HepG2 (cell line): ENCODE measurements around the gene EFNA2. TPM values are rescaled to one million over a fixed set of nuclear protein-coding genes. Genes with fewer than 3 reads are reported as not detected.

Source experiments
- CBFB ChIP-seq: sonication (generic); formaldehyde crosslinking; IDR thresholded peaks from 2 replicates; pipeline ENCODE4 v1.4.0; 2020; ENCODE audit warnings: missing genetic modification reagents
- EP300 ChIP-seq, 3 experiments: sonication (generic) in 1 of 3; formaldehyde crosslinking in 1 of 3; IDR thresholded peaks; 2 replicates each; pipeline versions ENCODE4 v1.5.1 to v1.6.1; 2011 to 2020; ENCODE audit warnings: low read depth in 2 of 3, low read length in 2 of 3, borderline replicate concordance in 1 of 3, improper control_type of control experiment in 1 of 3, mild to moderate bottlenecking in 1 of 3, missing genetic modification reagents in 1 of 3, moderate library complexity in 1 of 3
- HDAC1 ChIP-seq: sonication (generic); formaldehyde crosslinking; IDR thresholded peaks from 2 replicates; pipeline ENCODE4 v1.5.1; 2020; ENCODE audit warnings: mild to moderate bottlenecking, missing genetic modification reagents
- HOXA3 ChIP-seq: sonication (generic); formaldehyde crosslinking; IDR thresholded peaks from 2 replicates; pipeline ENCODE4 v1.5.0; 2020; ENCODE audit warnings: missing genetic modification reagents
- HOXA9 ChIP-seq: sonication (generic); formaldehyde crosslinking; IDR thresholded peaks from 2 replicates; pipeline ENCODE4 v1.8.1; 2022; ENCODE audit warnings: missing genetic modification reagents, mild to moderate bottlenecking, moderate library complexity, borderline replicate concordance
- KLF6 ChIP-seq: IDR thresholded peaks from 2 replicates; pipeline ENCODE4 v1.8.0; 2016; ENCODE audit warnings: missing biosample characterization, missing genetic modification reagents
- PHF20 ChIP-seq: sonication (generic); formaldehyde crosslinking; IDR thresholded peaks from 2 replicates; pipeline ENCODE4 v1.5.0; 2020; ENCODE audit warnings: mild to moderate bottlenecking, missing genetic modification reagents
- POLR2AphosphoS5 ChIP-seq: IDR thresholded peaks from 2 replicates; pipeline ENCODE4 v1.6.1; 2012; ENCODE audit warnings: low read depth, low read length
- RNF2 ChIP-seq: fragments of 450-650 bp; conservative IDR thresholded peaks from 2 replicates; pipeline ENCODE4 v1.6.1; 2016; ENCODE audit warnings: low read depth
- SNAI1 ChIP-seq: sonication (generic); formaldehyde crosslinking; IDR thresholded peaks from 2 replicates; pipeline ENCODE4 v1.5.0; 2020; ENCODE audit warnings: mild to moderate bottlenecking, missing genetic modification reagents, borderline replicate concordance
- TCF7 ChIP-seq: sonication (generic); IDR thresholded peaks from 2 replicates; pipeline ENCODE4 v1.6.1; 2016; ENCODE audit warnings: antibody characterized with exemption, low read depth
- THAP11 ChIP-seq: IDR thresholded peaks from 2 replicates; pipeline ENCODE4 v1.6.1; 2016; ENCODE audit warnings: missing biosample characterization, missing genetic modification reagents
- TSC22D2 ChIP-seq: sonication (generic); formaldehyde crosslinking; IDR thresholded peaks from 2 replicates; pipeline ENCODE4 v1.5.1; 2020; ENCODE audit warnings: missing genetic modification reagents, mild to moderate bottlenecking, borderline replicate concordance
- ZMYM4 ChIP-seq: sonication (generic); formaldehyde crosslinking; IDR thresholded peaks from 2 replicates; pipeline ENCODE4 v1.8.1; 2023; ENCODE audit warnings: mild to moderate bottlenecking, missing genetic modification reagents
- ZNF337 ChIP-seq: sonication (generic); formaldehyde crosslinking; IDR thresholded peaks from 2 replicates; pipeline ENCODE4 v1.5.1; 2020; ENCODE audit warnings: missing genetic modification reagents, low read depth, mild to moderate bottlenecking, borderline replicate concordance
- ZNF350 ChIP-seq: sonication (generic); formaldehyde crosslinking; IDR thresholded peaks from 2 replicates; pipeline ENCODE4 v1.4.0; 2020; ENCODE audit warnings: mild to moderate bottlenecking, low read depth, missing genetic modification reagents, borderline replicate concordance
- polyA plus RNA-seq, 8 experiments: library from polyadenylated mRNA; depleted of rRNA in 3 of 8; stranded (reverse) in 7 of 8; unstranded in 1 of 8; fragments of >200 nt; fragmentation: Illumina TruSeq in 4 of 8; extraction: Trizol in 4 of 8; gene quantifications; 2 replicates each; pipeline versions ENCODE4 v1.2.1 to v1.2.3, GENCODE V29; 2011 to 2016; ENCODE audit warnings: low read depth in 4 of 8, missing spikeins in 1 of 8, mixed read lengths in 1 of 8; ENCODE audit not compliant: insufficient read depth in 1 of 8
- total RNA-seq, 5 experiments: library from RNA; depleted of rRNA; stranded (reverse); fragments of >200 nt; fragmentation: Illumina TruSeq; extraction: Trizol; gene quantifications; 2 replicates each; pipeline ENCODE4 v1.2.3, GENCODE V29; 2016; ENCODE audit warnings: low read depth in 1 of 5
- TF ChIP-seq, protein P1 (sequence below): sonication (generic); formaldehyde crosslinking; IDR thresholded peaks from 2 replicates; pipeline ENCODE4 v1.5.1; 2020; ENCODE audit warnings: missing genetic modification reagents, mild to moderate bottlenecking, borderline replicate concordance
- TF ChIP-seq, protein P2 (sequence below): sonication (generic); formaldehyde crosslinking; IDR thresholded peaks from 2 replicates; pipeline ENCODE4 v1.5.1; 2020; ENCODE audit warnings: mild to moderate bottlenecking, missing genetic modification reagents, borderline replicate concordance
- TF ChIP-seq, protein P3 (sequence below): sonication (generic); formaldehyde crosslinking; IDR thresholded peaks from 2 replicates; pipeline ENCODE4 v1.8.0; 2022; ENCODE audit warnings: mild to moderate bottlenecking, missing genetic modification reagents; ENCODE audit not compliant: insufficient replicate concordance

The EFNA2 gene
- total and polyA plus RNA-seq, 2 of the 13 experiments (the other 11 are each of a cell fraction or from before 2014, with no cell fraction given), result 6.0 to 9.9 TPM

DNA sequence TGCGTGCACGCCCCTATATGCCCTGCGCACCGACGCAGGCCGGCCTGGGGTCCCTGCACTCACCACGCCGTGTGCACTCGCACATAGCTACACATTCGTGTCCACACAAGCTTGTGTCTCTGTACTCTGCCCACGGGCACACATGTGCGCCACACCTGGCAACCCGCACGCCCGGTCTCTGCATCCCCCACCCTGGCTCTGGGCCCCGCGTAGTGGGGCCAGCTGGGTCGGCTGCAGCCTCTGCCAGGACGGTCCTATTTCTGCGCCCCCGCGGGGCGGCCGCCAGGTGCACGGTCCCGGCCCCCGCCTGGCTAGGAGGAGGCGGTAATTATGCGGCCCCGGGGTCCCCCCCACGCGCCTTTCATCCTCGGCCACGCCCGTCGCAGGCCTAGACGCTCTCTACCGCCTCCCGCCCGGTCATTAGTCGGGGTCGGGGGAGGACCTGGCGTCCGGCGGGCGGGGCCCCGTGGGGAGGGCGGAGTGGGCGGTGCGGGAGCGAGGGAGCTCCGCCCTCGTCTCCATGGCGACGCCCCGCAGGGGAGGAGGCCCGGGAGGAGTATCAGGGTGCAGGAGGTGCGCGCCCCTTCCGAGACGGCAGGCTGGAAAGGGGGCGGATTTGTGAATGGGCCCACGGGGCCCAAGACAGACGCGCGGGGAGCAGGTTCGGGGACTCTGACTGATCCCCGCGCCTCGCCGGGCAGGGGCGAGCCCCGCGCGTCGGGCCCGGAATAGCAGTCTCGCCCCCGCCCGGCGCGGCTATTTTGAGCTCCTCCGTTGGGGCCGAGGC lies 19.4 kb upstream of the EFNA2 start (continued):
- TF ChIP-seq, protein P1, sequence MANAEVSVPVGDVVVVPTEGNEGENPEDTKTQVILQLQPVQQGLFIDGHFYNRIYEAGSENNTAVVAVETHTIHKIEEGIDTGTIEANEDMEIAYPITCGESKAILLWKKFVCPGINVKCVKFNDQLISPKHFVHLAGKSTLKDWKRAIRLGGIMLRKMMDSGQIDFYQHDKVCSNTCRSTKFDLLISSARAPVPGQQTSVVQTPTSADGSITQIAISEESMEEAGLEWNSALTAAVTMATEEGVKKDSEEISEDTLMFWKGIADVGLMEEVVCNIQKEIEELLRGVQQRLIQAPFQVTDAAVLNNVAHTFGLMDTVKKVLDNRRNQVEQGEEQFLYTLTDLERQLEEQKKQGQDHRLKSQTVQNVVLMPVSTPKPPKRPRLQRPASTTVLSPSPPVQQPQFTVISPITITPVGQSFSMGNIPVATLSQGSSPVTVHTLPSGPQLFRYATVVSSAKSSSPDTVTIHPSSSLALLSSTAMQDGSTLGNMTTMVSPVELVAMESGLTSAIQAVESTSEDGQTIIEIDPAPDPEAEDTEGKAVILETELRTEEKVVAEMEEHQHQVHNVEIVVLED (CRISPR knock-in tag), result peak; percentile 71; the same call in 1 of the 2 replicates
- TF ChIP-seq PHF20 (no peak), POLR2AphosphoS5 (peak; percentile 34; the same call in 1 of the 2 replicates), TSC22D2 (CRISPR knock-in tag) (no peak), ZNF350 (CRISPR knock-in tag) (peak; percentile 55; the same call in 1 of the 2 replicates), TCF7 (peak; percentile 63; the same call in 1 of the 2 replicates), SNAI1 (CRISPR knock-in tag) (peak; percentile 66; the same call in 1 of the 2 replicates), ZNF337 (no peak), KLF6 (CRISPR knock-in tag) (peak; percentile 25; the same call in 1 of the 2 replicates), HOXA9 (CRISPR knock-in tag) (peak; percentile 68), HOXA3 (CRISPR knock-in tag) (peak; percentile 39), ZMYM4 (CRISPR knock-in tag) (peak; percentile 7; the same call in 1 of the 2 replicates), HDAC1 (CRISPR knock-in tag) (peak; percentile 71; the same call in 1 of the 2 replicates), CBFB (0 out of 2 replicates have a peak, but pooled peaks have one; percentile 10), THAP11 (CRISPR knock-in tag) (peak; percentile 44), RNF2 (no peak), EP300 (IDR thresholded peaks at IDR 0.05; ENCODE audit: low read depth in 2 of 2, low read length in 2 of 2) (0 out of 4 replicates have a peak, but pooled peaks of 1 of the 2 experiments have one; percentile 25), EP300 (CRISPR knock-in tag; IDR thresholded peaks at IDR 0.05; ENCODE audit: borderline replicate concordance) (no peak; the same call in 1 of the 2 replicates)
- TF ChIP-seq, protein P2, sequence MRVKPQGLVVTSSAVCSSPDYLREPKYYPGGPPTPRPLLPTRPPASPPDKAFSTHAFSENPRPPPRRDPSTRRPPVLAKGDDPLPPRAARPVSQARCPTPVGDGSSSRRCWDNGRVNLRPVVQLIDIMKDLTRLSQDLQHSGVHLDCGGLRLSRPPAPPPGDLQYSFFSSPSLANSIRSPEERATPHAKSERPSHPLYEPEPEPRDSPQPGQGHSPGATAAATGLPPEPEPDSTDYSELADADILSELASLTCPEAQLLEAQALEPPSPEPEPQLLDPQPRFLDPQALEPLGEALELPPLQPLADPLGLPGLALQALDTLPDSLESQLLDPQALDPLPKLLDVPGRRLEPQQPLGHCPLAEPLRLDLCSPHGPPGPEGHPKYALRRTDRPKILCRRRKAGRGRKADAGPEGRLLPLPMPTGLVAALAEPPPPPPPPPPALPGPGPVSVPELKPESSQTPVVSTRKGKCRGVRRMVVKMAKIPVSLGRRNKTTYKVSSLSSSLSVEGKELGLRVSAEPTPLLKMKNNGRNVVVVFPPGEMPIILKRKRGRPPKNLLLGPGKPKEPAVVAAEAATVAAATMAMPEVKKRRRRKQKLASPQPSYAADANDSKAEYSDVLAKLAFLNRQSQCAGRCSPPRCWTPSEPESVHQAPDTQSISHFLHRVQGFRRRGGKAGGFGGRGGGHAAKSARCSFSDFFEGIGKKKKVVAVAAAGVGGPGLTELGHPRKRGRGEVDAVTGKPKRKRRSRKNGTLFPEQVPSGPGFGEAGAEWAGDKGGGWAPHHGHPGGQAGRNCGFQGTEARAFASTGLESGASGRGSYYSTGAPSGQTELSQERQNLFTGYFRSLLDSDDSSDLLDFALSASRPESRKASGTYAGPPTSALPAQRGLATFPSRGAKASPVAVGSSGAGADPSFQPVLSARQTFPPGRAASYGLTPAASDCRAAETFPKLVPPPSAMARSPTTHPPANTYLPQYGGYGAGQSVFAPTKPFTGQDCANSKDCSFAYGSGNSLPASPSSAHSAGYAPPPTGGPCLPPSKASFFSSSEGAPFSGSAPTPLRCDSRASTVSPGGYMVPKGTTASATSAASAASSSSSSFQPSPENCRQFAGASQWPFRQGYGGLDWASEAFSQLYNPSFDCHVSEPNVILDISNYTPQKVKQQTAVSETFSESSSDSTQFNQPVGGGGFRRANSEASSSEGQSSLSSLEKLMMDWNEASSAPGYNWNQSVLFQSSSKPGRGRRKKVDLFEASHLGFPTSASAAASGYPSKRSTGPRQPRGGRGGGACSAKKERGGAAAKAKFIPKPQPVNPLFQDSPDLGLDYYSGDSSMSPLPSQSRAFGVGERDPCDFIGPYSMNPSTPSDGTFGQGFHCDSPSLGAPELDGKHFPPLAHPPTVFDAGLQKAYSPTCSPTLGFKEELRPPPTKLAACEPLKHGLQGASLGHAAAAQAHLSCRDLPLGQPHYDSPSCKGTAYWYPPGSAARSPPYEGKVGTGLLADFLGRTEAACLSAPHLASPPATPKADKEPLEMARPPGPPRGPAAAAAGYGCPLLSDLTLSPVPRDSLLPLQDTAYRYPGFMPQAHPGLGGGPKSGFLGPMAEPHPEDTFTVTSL (CRISPR knock-in tag), result peak; percentile 68; the same call in 1 of the 2 replicates
- TF ChIP-seq, protein P3, sequence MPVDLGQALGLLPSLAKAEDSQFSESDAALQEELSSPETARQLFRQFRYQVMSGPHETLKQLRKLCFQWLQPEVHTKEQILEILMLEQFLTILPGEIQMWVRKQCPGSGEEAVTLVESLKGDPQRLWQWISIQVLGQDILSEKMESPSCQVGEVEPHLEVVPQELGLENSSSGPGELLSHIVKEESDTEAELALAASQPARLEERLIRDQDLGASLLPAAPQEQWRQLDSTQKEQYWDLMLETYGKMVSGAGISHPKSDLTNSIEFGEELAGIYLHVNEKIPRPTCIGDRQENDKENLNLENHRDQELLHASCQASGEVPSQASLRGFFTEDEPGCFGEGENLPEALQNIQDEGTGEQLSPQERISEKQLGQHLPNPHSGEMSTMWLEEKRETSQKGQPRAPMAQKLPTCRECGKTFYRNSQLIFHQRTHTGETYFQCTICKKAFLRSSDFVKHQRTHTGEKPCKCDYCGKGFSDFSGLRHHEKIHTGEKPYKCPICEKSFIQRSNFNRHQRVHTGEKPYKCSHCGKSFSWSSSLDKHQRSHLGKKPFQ, result peak; percentile 22
